Measurements from ENCODE around the gene CTSZ. TPM values are rescaled to one million over a fixed set of nuclear protein-coding genes. Genes with fewer than 3 reads are reported as not detected.

The CTSZ gene
- total RNA-seq (2014; rRNA removed; shearing (Covaris generic)): 391 and 422 TPM in 2 replicates
- polyA plus RNA-seq (2016; fragmentation: Nextera tagmentation; extraction: Ambion mirVana): 13.5 and 14.2 TPM in 2 replicates

GRCh38 chr20:59006864-59007664, at the start of gene CTSZ:
TSS of gene CTSZ (minus strand) at chr20:59007254. CDS start at chr20:59007128, 126 bp downstream.
- Histone ChIP-seq H3F3A (ENCODE audit: insufficient read depth) (0 out of 2 replicates have a peak, but pooled peaks cover 5% of the 10 kb centered on the region), H3K4me2 (ENCODE audit: unreplicated experiment) (peak within 1 kb of the TSS; percentile 89)
- in situ Hi-C loops (cut with MboI): loop anchor here (25.0 kb wide), 1 partner anchor 770 kb away; the partner anchor contains the start of gene ANKRD60

GRCh38 chr20:59055302-59055701, 48.2 kb upstream of the CTSZ start:
- H3K9ac ChIP-seq: no peak overlapping the region
- H3K36me3 ChIP-seq (ENCODE audit: low read depth): no peaks in the 10 kb centered on the region
- no peak overlapping the region for H3K27ac ChIP-seq
- WGBS, 2 experiments (ENCODE audit: low coverage in 1 of 2, low lambda C conversion rate in 2 of 2, missing lambda C conversion rate in 2 of 2): 56 to 57% methylated on average over 7 of the region's 7 CpGs
- H3K27me3 ChIP-seq (replicated peaks; ENCODE audit: insufficient read depth): peaks cover 21% of the 10 kb centered on the region; the same call in 1 of the 2 replicates
- H3K4me1 ChIP-seq (ENCODE audit: insufficient read depth): no peaks in the 10 kb centered on the region
- no peaks in the 10 kb centered on the region for H4K20me1 ChIP-seq (ENCODE audit: insufficient read depth)
- no peak overlapping the region for H3K4me2 ChIP-seq (ENCODE audit: unreplicated experiment)
- no peaks in the 10 kb centered on the region for H3K9me2 ChIP-seq (ENCODE audit: insufficient read depth)
- DNase-seq: peak; percentile 50
- no peaks in the 10 kb centered on the region for H3F3A ChIP-seq (ENCODE audit: insufficient read depth)
- H3K9me3 ChIP-seq (ENCODE audit: low read depth): no peaks in the 10 kb centered on the region
- H2AFZ ChIP-seq: no peak overlapping the region
- no peak for TF ChIP-seq EZH2phosphoT487 (IDR thresholded peaks at IDR 0.05; ENCODE audit: insufficient read depth, low read depth)
- TF ChIP-seq EZH2 (IDR thresholded peaks at IDR 0.05; ENCODE audit: insufficient read depth, poor library complexity, severe bottlenecking): no peak
- in situ Hi-C loops (cut with MboI): no loop called here
- no peaks in the 10 kb centered on the region for H3K79me2 ChIP-seq (ENCODE audit: insufficient read depth)
- H3K4me3 ChIP-seq: no peak overlapping the region

More at GRCh38 chr20:59006864-59007664, at the start of gene CTSZ:
- DNase-seq: peak; percentile 68
- Histone ChIP-seq H3K27ac (peak within 1 kb of the TSS; percentile 37), H3K27me3 (replicated peaks; ENCODE audit: insufficient read depth) (no peaks in the 10 kb centered on the region), H3K9me3 (ENCODE audit: low read depth) (no peaks in the 10 kb centered on the region), H2AFZ (peak within 1 kb of the TSS; percentile 82), H3K4me1 (ENCODE audit: insufficient read depth) (peaks cover 25% of the 10 kb centered on the region), H3K36me3 (ENCODE audit: low read depth) (no peaks in the 10 kb centered on the region), H3K9ac (peak within 1 kb of the TSS; percentile 91), H3K4me3 (peak within 1 kb of the TSS; percentile 81), H3K9me2 (ENCODE audit: insufficient read depth) (no peaks in the 10 kb centered on the region), H4K20me1 (ENCODE audit: insufficient read depth) (no peaks in the 10 kb centered on the region), H3K79me2 (ENCODE audit: insufficient read depth) (peaks cover 43% of the 10 kb centered on the region)
- 13 to 30% methylated on average over 9 to 57 of the region's 82 CpGs for WGBS, 2 experiments (ENCODE audit: low coverage in 1 of 2, low lambda C conversion rate in 2 of 2, missing lambda C conversion rate in 2 of 2)
- TF ChIP-seq EZH2 (IDR thresholded peaks at IDR 0.05; ENCODE audit: insufficient read depth, poor library complexity, severe bottlenecking): no peak
- TF ChIP-seq EZH2phosphoT487 (IDR thresholded peaks at IDR 0.05; ENCODE audit: insufficient read depth, low read depth): no peak

- in situ Hi-C loops (cut with MboI): no loop called here
- H4K20me1 ChIP-seq (ENCODE audit: insufficient read depth): no peaks in the 10 kb centered on the region
- DNase-seq: no peak
- no peaks in the 10 kb centered on the region for H3K79me2 ChIP-seq (ENCODE audit: insufficient read depth)
- no peaks in the 10 kb centered on the region for H3K9me2 ChIP-seq (ENCODE audit: insufficient read depth)
- H3K4me2 ChIP-seq (ENCODE audit: unreplicated experiment): no peak overlapping the region
- no peak overlapping the region for H3K9ac ChIP-seq
- WGBS, 2 experiments (ENCODE audit: low coverage in 1 of 2, low lambda C conversion rate in 2 of 2, missing lambda C conversion rate in 2 of 2): 71 to 77% methylated on average over 6 of the region's 6 CpGs
- no peak overlapping the region for H2AFZ ChIP-seq
- TF ChIP-seq EZH2phosphoT487 (IDR thresholded peaks at IDR 0.05; ENCODE audit: insufficient read depth, low read depth): no peak
- no peak for TF ChIP-seq EZH2 (IDR thresholded peaks at IDR 0.05; ENCODE audit: insufficient read depth, poor library complexity, severe bottlenecking)
- H3K36me3 ChIP-seq (ENCODE audit: low read depth): no peaks in the 10 kb centered on the region
- no peak overlapping the region for H3K4me3 ChIP-seq
- H3K27me3 ChIP-seq (replicated peaks; ENCODE audit: insufficient read depth): peaks cover 10% of the 10 kb centered on the region; the same call in 1 of the 2 replicates
- peaks cover 14% of the 10 kb centered on the region for H3F3A ChIP-seq (ENCODE audit: insufficient read depth)
- H3K4me1 ChIP-seq (ENCODE audit: insufficient read depth): peaks cover 12% of the 10 kb centered on the region
- no peak overlapping the region for H3K27ac ChIP-seq
- H3K9me3 ChIP-seq (ENCODE audit: low read depth): no peaks in the 10 kb centered on the region
Measured at GRCh38 chr20:59051666-59052185, 44.7 kb upstream of the CTSZ start.

GRCh38 chr20:59050437-59050836, 43.4 kb upstream of the CTSZ start:
- 0 to 12% methylated on average over 1 of the region's 1 CpG for WGBS, 2 experiments (ENCODE audit: low coverage in 1 of 2, low lambda C conversion rate in 2 of 2, missing lambda C conversion rate in 2 of 2)

More at GRCh38 chr20:59050437-59050836, 43.4 kb upstream of the CTSZ start:
- Histone ChIP-seq H3K27ac (no peak overlapping the region), H3K4me3 (no peak overlapping the region), H3K4me2 (ENCODE audit: unreplicated experiment) (no peak overlapping the region), H4K20me1 (ENCODE audit: insufficient read depth) (no peaks in the 10 kb centered on the region), H3K9me3 (ENCODE audit: low read depth) (no peaks in the 10 kb centered on the region), H3K9ac (no peak overlapping the region), H3K4me1 (ENCODE audit: insufficient read depth) (peaks cover 12% of the 10 kb centered on the region), H3K79me2 (ENCODE audit: insufficient read depth) (no peaks in the 10 kb centered on the region), H3K27me3 (replicated peaks; ENCODE audit: insufficient read depth) (peaks cover 9% of the 10 kb centered on the region; the same call in 1 of the 2 replicates), H3F3A (ENCODE audit: insufficient read depth) (peaks cover 14% of the 10 kb centered on the region), H2AFZ (no peak overlapping the region), H3K36me3 (ENCODE audit: low read depth) (no peaks in the 10 kb centered on the region), H3K9me2 (ENCODE audit: insufficient read depth) (no peaks in the 10 kb centered on the region)
- DNase-seq: no peak
- in situ Hi-C loops (cut with MboI): no loop called here
- no peak for TF ChIP-seq EZH2phosphoT487 (IDR thresholded peaks at IDR 0.05; ENCODE audit: insufficient read depth, low read depth)
- no peak for TF ChIP-seq EZH2 (IDR thresholded peaks at IDR 0.05; ENCODE audit: insufficient read depth, poor library complexity, severe bottlenecking)
